K562 (cell line): ENCODE measurements around the gene COMMD1. TPM values are rescaled to one million over a fixed set of nuclear protein-coding genes. Genes with fewer than 3 reads are reported as not detected.

ENCODE experiments used
- ATF1 ChIP-seq, 2 experiments: fragments of 450-650 bp in 1 of 2; IDR thresholded peaks; 2 replicates each; pipeline ENCODE4 v1.6.1; 2016; ENCODE audit warnings: missing compliant biosample characterization in 1 of 2, missing genetic modification characterization in 1 of 2
- ATF3 ChIP-seq, 2 experiments: fragments of 450-650 bp in 1 of 2; sonication (generic) in 1 of 2; formaldehyde crosslinking in 1 of 2; IDR thresholded peaks in 1 of 2; conservative IDR thresholded peaks in 1 of 2; 2 replicates each; pipeline versions ENCODE4 v1.6.1 to v1.8.1; 2016 to 2023; ENCODE audit warnings: mild to moderate bottlenecking in 2 of 2, moderate library complexity in 2 of 2, inconsistent platforms in 1 of 2, missing genetic modification reagents in 1 of 2
- BRD4 ChIP-seq: fragments of 200-600 bp; sonication (generic); IDR thresholded peaks from 2 replicates; pipeline ENCODE4 v1.6.1; 2017; ENCODE audit warnings: inconsistent platforms
- CHCHD3 ChIP-seq: fragments of 250-450 bp; sonication (Bioruptor Pico); IDR thresholded peaks from 2 replicates; pipeline ENCODE4 v2.1.2; 2022; ENCODE audit warnings: mild to moderate bottlenecking
- E2F6 ChIP-seq, 2 experiments: IDR thresholded peaks; 2 replicates each; pipeline ENCODE4 v1.6.1; 2011; ENCODE audit warnings: borderline replicate concordance in 1 of 2, control low read depth in 1 of 2, low read depth in 1 of 2, low read length in 1 of 2, mild to moderate bottlenecking in 1 of 2, mixed read lengths in 1 of 2, moderate library complexity in 1 of 2; ENCODE audit not compliant: insufficient read depth in 1 of 2, insufficient read length in 1 of 2, poor library complexity in 1 of 2, severe bottlenecking in 1 of 2; ENCODE audit errors: extremely low read depth in 1 of 2
- HMG20A ChIP-seq: fragments of 450-650 bp; formaldehyde crosslinking; conservative IDR thresholded peaks from 2 replicates; pipeline ENCODE4 v1.4.0; 2020; ENCODE audit warnings: mild to moderate bottlenecking, mixed read lengths
- KLF13 ChIP-seq: fragments of 450-650 bp; IDR thresholded peaks from 2 replicates; pipeline ENCODE4 v1.6.1; 2016; ENCODE audit warnings: missing genetic modification characterization, low read depth, mild to moderate bottlenecking, missing compliant biosample characterization, moderate library complexity, borderline replicate concordance
- LCOR ChIP-seq: sonication (generic); formaldehyde crosslinking; IDR thresholded peaks from 2 replicates; pipeline ENCODE4 v1.8.0; 2022; ENCODE audit warnings: mild to moderate bottlenecking, missing genetic modification reagents
- NBN ChIP-seq: fragments of 450-650 bp; IDR thresholded peaks from 2 replicates; pipeline ENCODE4 v1.6.1; 2016; ENCODE audit warnings: low read depth, mild to moderate bottlenecking
- PCBP1 ChIP-seq: fragments of 200-400 bp; formaldehyde crosslinking; IDR thresholded peaks from 2 replicates; pipeline ENCODE4 v1.6.1; 2018; ENCODE audit warnings: mild to moderate bottlenecking, low read depth, low read length; ENCODE audit not compliant: poor library complexity, severe bottlenecking
- PRDM10 ChIP-seq: fragments of 450-650 bp; IDR thresholded peaks from 2 replicates; pipeline ENCODE4 v1.6.1; 2018; ENCODE audit not compliant: partially characterized antibody
- SIN3A ChIP-seq, 2 experiments: fragments of 150-350 bp in 1 of 2; IDR thresholded peaks; 2 replicates each; pipeline ENCODE4 v1.6.1; 2011 to 2016; ENCODE audit warnings: borderline replicate concordance in 2 of 2, low read depth in 2 of 2, low read length in 2 of 2, mild to moderate bottlenecking in 2 of 2, moderate library complexity in 2 of 2; ENCODE audit not compliant: control insufficient read depth in 1 of 2
- STAT5B ChIP-seq: fragments of 250-450 bp; sonication (Bioruptor Pico); IDR thresholded peaks from 2 replicates; pipeline ENCODE4 v1.8.0; 2021; ENCODE audit warnings: mild to moderate bottlenecking, inconsistent platforms
- TOE1 ChIP-seq, 2 experiments: fragments of 450-650 bp in 1 of 2; sonication (generic) in 1 of 2; formaldehyde crosslinking in 1 of 2; IDR thresholded peaks; 2 replicates each; pipeline versions ENCODE4 v1.7.1 to v1.8.0; 2016 to 2022; ENCODE audit warnings: borderline replicate concordance in 2 of 2, mild to moderate bottlenecking in 2 of 2, antibody characterized with exemption in 1 of 2, inconsistent platforms in 1 of 2, low read depth in 1 of 2, missing genetic modification reagents in 1 of 2, moderate library complexity in 1 of 2
- ZNF316 ChIP-seq: fragments of 450-650 bp; IDR thresholded peaks from 2 replicates; pipeline ENCODE4 v1.6.1; 2016
- ZNF589 ChIP-seq: fragments of 200-800 bp; sonication (Bioruptor generic); IDR thresholded peaks from 2 replicates; pipeline ENCODE4 v1.6.1; 2016; ENCODE audit warnings: low read depth, missing genetic modification characterization, missing compliant biosample characterization
- polyA plus RNA-seq, 8 experiments: library from polyadenylated mRNA; depleted of rRNA in 4 of 8; stranded (reverse) in 5 of 8; unstranded in 3 of 8; fragments of >200 nt; fragmentation: Nextera tagmentation in 2 of 8; fragmentation: Illumina TruSeq in 1 of 8; extraction: Ambion mirVana in 2 of 8; extraction: Trizol in 1 of 8; gene quantifications; 2 replicates each; pipeline versions ENCODE4 v1.2.1 to v1.2.3, GENCODE V29; 2011 to 2014; ENCODE audit warnings: inconsistent platforms in 1 of 8, missing spikeins in 1 of 8
- total RNA-seq, 7 experiments: library from RNA; depleted of rRNA in 6 of 7; stranded (reverse); fragments of >200 nt in 6 of 7; fragmentation: Illumina TruSeq in 2 of 7; extraction: Trizol in 2 of 7; gene quantifications; 2 replicates each; pipeline versions ENCODE4 v1.2.1 to v1.2.3, GENCODE V29; 2011 to 2021; ENCODE audit warnings: low replicate concordance in 1 of 7
- TF ChIP-seq, protein P1 (sequence below): sonication (generic); formaldehyde crosslinking; IDR thresholded peaks from 2 replicates; pipeline ENCODE4 v1.9.0; 2022; ENCODE audit warnings: mild to moderate bottlenecking, missing genetic modification reagents
- TF ChIP-seq, protein P2 (sequence below): fragments of 250-450 bp; sonication (Bioruptor Pico); IDR thresholded peaks from 2 replicates; pipeline ENCODE4 v1.8.0; 2021; ENCODE audit warnings: moderate library complexity, mild to moderate bottlenecking, inconsistent platforms

COMMD1 gene
- total and polyA plus RNA-seq, 9 of the 15 experiments (the other 6 are each of a cell fraction or from before 2014, with no cell fraction given): 14.4 to 77.0 (median 21.4) TPM

DNA sequence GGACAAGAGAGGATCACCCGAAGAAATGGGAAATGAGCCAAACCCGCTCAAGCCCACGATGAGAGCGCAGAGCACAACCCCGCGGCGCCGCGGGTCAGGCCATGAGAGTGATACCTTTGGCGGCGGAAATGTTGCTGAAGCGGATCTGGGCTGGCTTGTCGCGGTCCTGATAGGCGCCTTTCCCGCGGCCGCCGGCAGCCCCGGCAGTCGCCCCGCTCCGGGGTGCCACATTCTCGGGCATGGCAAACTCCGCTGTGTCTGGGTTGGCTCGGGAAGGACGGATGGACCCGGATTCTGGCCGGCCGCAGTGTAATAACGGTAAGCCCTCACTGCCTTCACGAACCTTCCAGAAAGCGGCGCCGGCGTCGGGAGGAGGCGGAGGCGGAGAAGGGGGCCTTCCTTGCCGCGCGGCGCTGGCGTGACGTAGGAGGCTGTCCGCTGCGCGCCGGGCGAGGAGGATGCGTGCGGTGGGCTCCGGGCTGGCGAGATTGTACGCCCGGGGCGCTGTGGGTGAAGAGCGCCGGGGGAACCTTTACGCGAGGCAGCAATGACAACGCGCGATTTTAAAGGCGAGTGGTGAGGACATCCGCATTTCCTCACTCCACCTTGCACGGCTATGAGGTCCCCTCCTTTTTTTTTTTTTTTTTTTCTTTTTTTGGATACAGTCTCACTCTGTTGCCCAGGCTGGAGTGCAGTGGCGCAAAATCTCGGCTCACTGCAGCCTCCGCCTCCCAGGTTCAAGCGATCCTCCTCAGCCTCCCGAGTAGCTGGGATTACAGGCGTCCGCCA, 17.0 kb upstream of the COMMD1 start, which contains the start of gene CCT4 (continued):
- TF ChIP-seq KLF13 (tag) (0 out of 2 replicates have a peak, but pooled peaks have one; percentile 35), PCBP1 (peak; percentile 96), PRDM10 (peak; percentile 25), LCOR (peak; percentile 82), CHCHD3 (CRISPR knock-in tag) (no peak), BRD4 (peak; percentile 87), ZNF589 (CRISPR knock-in tag) (peak; percentile 13; the same call in 1 of the 2 replicates), E2F6 (IDR thresholded peaks at IDR 0.05; ENCODE audit: borderline replicate concordance in 1 of 2, extremely low read depth in 1 of 2, insufficient read depth in 1 of 2, insufficient read length in 1 of 2, low read depth in 1 of 2, low read length in 1 of 2, poor library complexity in 1 of 2, severe bottlenecking in 1 of 2) (peak; percentile 60 to 62), ZNF316 (peak; percentile 63; the same call in 1 of the 2 replicates), ATF1 (CRISPR knock-in tag; IDR thresholded peaks at IDR 0.05) (peak; percentile 97), ATF1 (tag; IDR thresholded peaks at IDR 0.05) (peak; percentile 100), ATF3 (IDR thresholded peaks at IDR 0.05) (no peak), ATF3 (CRISPR knock-in tag; conservative IDR thresholded peaks at IDR 0.05) (no peak), NBN (peak; percentile 82), TOE1 (IDR thresholded peaks at IDR 0.05; ENCODE audit: borderline replicate concordance) (no peak; the same call in 1 of the 2 replicates), TOE1 (CRISPR knock-in tag; IDR thresholded peaks at IDR 0.05; ENCODE audit: borderline replicate concordance, low read depth) (no peak), SIN3A (IDR thresholded peaks at IDR 0.05; ENCODE audit: borderline replicate concordance in 2 of 2, control insufficient read depth in 1 of 2, low read depth in 2 of 2, low read length in 2 of 2) (peak; percentile 17 to 81; a peak in 3 of 4 replicates), HMG20A (CRISPR knock-in tag) (no peak), STAT5B (CRISPR knock-in tag) (no peak)
- TF ChIP-seq, protein P1, sequence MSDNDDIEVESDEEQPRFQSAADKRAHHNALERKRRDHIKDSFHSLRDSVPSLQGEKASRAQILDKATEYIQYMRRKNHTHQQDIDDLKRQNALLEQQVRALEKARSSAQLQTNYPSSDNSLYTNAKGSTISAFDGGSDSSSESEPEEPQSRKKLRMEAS (CRISPR knock-in tag): peak; percentile 69
- TF ChIP-seq, protein P2, sequence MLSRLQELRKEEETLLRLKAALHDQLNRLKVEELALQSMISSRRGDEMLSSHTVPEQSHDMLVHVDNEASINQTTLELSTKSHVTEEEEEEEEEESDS: no peak
